HepG2 (cell line): ENCODE data around the gene EIF2S2. TPM values are rescaled to one million over a fixed set of nuclear protein-coding genes. Genes with fewer than 3 reads are reported as not detected.

Experiments used
- ATAC-seq: fragments of 200-7000 bp; cut with Tn5 transposase; 3 replicates; pipeline ENCODE4 v1.9.1; 2020; ENCODE audit warnings: mild to moderate bottlenecking, moderate library complexity
- BruUV-seq: library from RNA; stranded (reverse); fragments of 400-500 nt; replicated peaks from 2 replicates; lab custom pipeline; 2021; lab: Mats Ljungman, UMichigan
- CTCF ChIA-PET: fragments of 300-600 bp; formaldehyde crosslinking; extraction: SDS; loops from one replicate; lab custom pipeline; 2021; ENCODE audit warnings: low total read pairs, inconsistent platforms, low intra/inter-chr PET ratio; lab: Yijun Ruan, JAX
- POLR2A ChIA-PET: fragments of 350-600 bp; sonication (Branson Sonifier 250); formaldehyde crosslinking; loops from one replicate; lab custom pipeline; 2020; ENCODE audit warnings: antibody characterized with exemption, inconsistent platforms; lab: Yijun Ruan, JAX
- DNase-seq: peaks from one replicate; pipeline ENCODE4 v3.0.0-alpha.2; 2015; ENCODE audit warnings: low spot score
- FAIRE-seq: peaks from 3 replicates; lab custom pipeline; 2011; peaks lifted over from hg19 to GRCh38; lab: Jason Lieb, UNC
- H2AFZ ChIP-seq: one replicate; pipeline ENCODE4 v1.6.1; 2011; ENCODE audit warnings: low read length, inconsistent platforms
- H3K27ac ChIP-seq: fragments of 300-600 bp; 3 replicates; pipeline ENCODE4 v1.8.0; 2011; ENCODE audit warnings: mixed run types, mild to moderate bottlenecking, mixed read lengths, low read length, inconsistent platforms; ENCODE audit not compliant: insufficient read depth; ENCODE audit errors: extremely low read length
- H3K27me3 ChIP-seq, 2 experiments: fragments of 200-600 bp in 1 of 2; 2 replicates in 1 of 2; 3 replicates in 1 of 2; pipeline versions ENCODE4 v1.6.0 to v1.8.0; 2011; ENCODE audit warnings: low read length in 2 of 2, mild to moderate bottlenecking in 2 of 2, moderate library complexity in 2 of 2, inconsistent platforms in 1 of 2; ENCODE audit not compliant: insufficient read depth in 2 of 2, control insufficient read depth in 1 of 2
- H3K36me3 ChIP-seq, 2 experiments: fragments of 200-600 bp in 1 of 2; replicated peaks in 1 of 2; 2 replicates in 1 of 2; 3 replicates in 1 of 2; pipeline versions ENCODE4 v1.5.1 to v1.8.0; 2011; ENCODE audit warnings: low read length in 2 of 2, inconsistent platforms in 1 of 2; ENCODE audit not compliant: insufficient read depth in 2 of 2, control insufficient read depth in 1 of 2
- H3K4me1 ChIP-seq: 2 replicates; pipeline ENCODE4 v1.5.1; 2012; ENCODE audit warnings: low read length, inconsistent platforms; ENCODE audit not compliant: insufficient read depth
- H3K4me2 ChIP-seq: 2 replicates; pipeline ENCODE4 v1.6.0; 2011; ENCODE audit warnings: low read depth, low read length, inconsistent platforms
- H3K4me3 ChIP-seq, 3 experiments: fragments of 200-600 bp in 1 of 3; sonication (generic), shearing (Covaris generic) in 1 of 3; replicated peaks in 1 of 3; 2 replicates each; pipeline ENCODE4 v1.5.1; 2011 to 2016; ENCODE audit warnings: low read length in 3 of 3, inconsistent platforms in 2 of 3, low read depth in 2 of 3, mild to moderate bottlenecking in 2 of 3, control low read depth in 1 of 3, mixed read lengths in 1 of 3; ENCODE audit not compliant: insufficient read depth in 1 of 3
- H3K79me2 ChIP-seq: one replicate; pipeline ENCODE4 v1.6.1; 2011; ENCODE audit warnings: low read length, inconsistent platforms; ENCODE audit not compliant: insufficient read depth
- H3K9ac ChIP-seq: 2 replicates; pipeline ENCODE4 v1.6.0; 2011; ENCODE audit warnings: mild to moderate bottlenecking, low read depth, low read length, inconsistent platforms; ENCODE audit not compliant: insufficient read depth
- H3K9me3 ChIP-seq: 2 replicates; pipeline ENCODE4 v1.5.1; 2012; ENCODE audit warnings: mild to moderate bottlenecking, low read length
- H4K20me1 ChIP-seq: 2 replicates; pipeline ENCODE4 v1.6.0; 2011; ENCODE audit warnings: inconsistent platforms, mild to moderate bottlenecking, low read length, moderate library complexity; ENCODE audit not compliant: insufficient read depth
- AFF4 ChIP-seq: sonication (generic); formaldehyde crosslinking; IDR thresholded peaks from 2 replicates; pipeline ENCODE4 v1.4.0; 2020; ENCODE audit warnings: missing genetic modification reagents
- ERF ChIP-seq: IDR thresholded peaks from 2 replicates; pipeline ENCODE4 v1.6.1; 2018; ENCODE audit warnings: missing biosample characterization, missing genetic modification reagents
- GLI4 ChIP-seq: sonication (generic); formaldehyde crosslinking; IDR thresholded peaks from 2 replicates; pipeline ENCODE4 v1.5.1; 2020; ENCODE audit warnings: missing genetic modification reagents, mild to moderate bottlenecking, moderate library complexity, borderline replicate concordance
- POLR2A ChIP-seq, 2 experiments: IDR thresholded peaks; 2 replicates each; pipeline ENCODE4 v1.6.1; 2011; ENCODE audit warnings: low read depth in 2 of 2, low read length in 2 of 2, mild to moderate bottlenecking in 1 of 2, moderate library complexity in 1 of 2; ENCODE audit not compliant: insufficient read depth in 1 of 2
- POLR2AphosphoS5 ChIP-seq: IDR thresholded peaks from 2 replicates; pipeline ENCODE4 v1.6.1; 2012; ENCODE audit warnings: low read depth, low read length
- RBM22 ChIP-seq: fragments of 200-400 bp; formaldehyde crosslinking; optimal IDR thresholded peaks from 2 replicates; pipeline ENCODE3; 2017; ENCODE audit warnings: mild to moderate bottlenecking, low read length, moderate library complexity
- ZNF432 ChIP-seq: sonication (generic); formaldehyde crosslinking; IDR thresholded peaks from 2 replicates; pipeline ENCODE4 v1.5.0; 2020; ENCODE audit warnings: missing genetic modification reagents, mild to moderate bottlenecking, borderline replicate concordance
- ZNF639 ChIP-seq: conservative IDR thresholded peaks from 2 replicates; pipeline ENCODE4 v1.6.1; 2018; ENCODE audit warnings: missing genetic modification reagents
- WGBS: methylation state at CpG from one replicate; pipeline ENCODE4 v1.1.6; 2017; ENCODE audit warnings: low lambda C conversion rate; 5-methylcytosine and 5-hydroxymethylcytosine counted together
- in situ Hi-C: cut with HindIII; loops from 2 replicates; pipeline ENCODE4 v1.10.0; 2017; ENCODE audit warnings: low pct_unique_long_range_greater_than_20kb; ENCODE audit not compliant: extremely low pct_ligation_motif_present
- intact Hi-C: fragments of 100-400 bp; cut with micrococcal nuclease; formaldehyde crosslinking; loops from one replicate; pipeline ENCODE4 v1.10.0; 2022; ENCODE audit not compliant: unreplicated experiment
- polyA plus RNA-seq, 8 experiments: library from polyadenylated mRNA; depleted of rRNA in 3 of 8; stranded (reverse) in 7 of 8; unstranded in 1 of 8; fragments of >200 nt; fragmentation: Illumina TruSeq in 4 of 8; extraction: Trizol in 4 of 8; gene quantifications; 2 replicates each; pipeline versions ENCODE4 v1.2.1 to v1.2.3, GENCODE V29; 2011 to 2016; ENCODE audit warnings: low read depth in 4 of 8, missing spikeins in 1 of 8, mixed read lengths in 1 of 8; ENCODE audit not compliant: insufficient read depth in 1 of 8
- total RNA-seq, 5 experiments: library from RNA; depleted of rRNA; stranded (reverse); fragments of >200 nt; fragmentation: Illumina TruSeq; extraction: Trizol; gene quantifications; 2 replicates each; pipeline ENCODE4 v1.2.3, GENCODE V29; 2016; ENCODE audit warnings: low read depth in 1 of 5

Gene EIF2S2
- total and polyA plus RNA-seq, 2 of the 13 experiments (the other 11 are each of a cell fraction or from before 2014, with no cell fraction given) = 126 to 213 TPM

- Histone ChIP-seq H3K79me2 (peaks cover under 1% of the 10 kb centered on the region), H3K4me3 (no peak overlapping the region), H3K9ac (no peak overlapping the region), H4K20me1 (peaks cover 29% of the 10 kb centered on the region), H3K4me1 (no peaks in the 10 kb centered on the region), H3K36me3 (peaks cover 43 to 88% of the 10 kb centered on the region in 2 experiments), H3K9me3 (no peaks in the 10 kb centered on the region), H2AFZ (no peak overlapping the region), H3K4me2 (no peak overlapping the region), H3K27ac (no peak overlapping the region), H3K27me3 (no peaks in the 10 kb centered on the region)
- ChIA-PET POLR2A (interaction anchor here (0.9 to 5.6 kb wide), 2 partner anchors 17 to 21 kb away, joined by 3 to 27 read pairs; partner anchors contain the start of gene EIF2S2), CTCF (no interaction called here)
- FAIRE-seq (no peak), ATAC-seq (no peak), DNase-seq (no peak)
- BruUV-seq = no TSS peak
- intact Hi-C loops (no loop called here), in situ Hi-C loops (no loop called here)
- 98% methylated on average over 2 of the region's 2 CpGs for WGBS
- TF ChIP-seq AFF4 (CRISPR knock-in tag) (no peak), POLR2AphosphoS5 (peak; percentile 14; the same call in 1 of the 2 replicates), ZNF639 (CRISPR knock-in tag) (no peak), GLI4 (CRISPR knock-in tag) (no peak), POLR2A (IDR thresholded peaks at IDR 0.05; ENCODE audit: insufficient read depth in 1 of 2, low read depth in 2 of 2, low read length in 2 of 2) (peak; percentile 14 to 41; a peak in 1 of 4 replicates), RBM22 (peak; percentile 94), ZNF432 (no peak), ERF (CRISPR knock-in tag) (no peak)
These were observed 21.4 kb downstream of the EIF2S2 start for GRCh38 chr20:34090645-34091044.
